ENCODE results near the gene SINHCAF. TPM values are rescaled to one million over a fixed set of nuclear protein-coding genes. Genes with fewer than 3 reads are reported as not detected.

Gene SINHCAF
- total and polyA plus RNA-seq, 4 donors: 2.3 to 10.3 (median 4.9) TPM

GRCh38 chr12:31353750-31354708, 28.1 kb upstream of the SINHCAF start:
- Histone ChIP-seq H3K9ac (ENCODE audit: low read depth in 1 of 2, low read length in 2 of 2) (no peak overlapping the region), H3K4me1 (ENCODE audit: control insufficient read depth in 4 of 4, insufficient read depth in 4 of 4, low read length in 3 of 4) (no peaks in the 10 kb centered on the region), H3K36me3 (ENCODE audit: control insufficient read depth in 4 of 4, insufficient read depth in 3 of 4, low read depth in 1 of 4, low read length in 3 of 4) (no peaks in the 10 kb centered on the region), H3K27ac (ENCODE audit: low read depth in 1 of 2, low read length in 2 of 2) (no peak overlapping the region), H3K27me3 (ENCODE audit: control insufficient read depth in 4 of 4, insufficient read depth in 4 of 4, low read length in 3 of 4) (no peaks in the 10 kb centered on the region), H3K9me3 (ENCODE audit: control insufficient read depth in 4 of 4, low read length in 3 of 4) (no peaks in the 10 kb centered on the region), H3K4me3 (ENCODE audit: low read depth in 1 of 3, low read length in 3 of 3) (no peak overlapping the region)
- WGBS: 70% methylated on average over 12 of the region's 12 CpGs
- TF ChIP-seq EGR1 (IDR thresholded peaks at IDR 0.05; ENCODE audit: low read depth in 2 of 2): no peak
- no peak for TF ChIP-seq RAD21 (IDR thresholded peaks at IDR 0.05)
- no peak for TF ChIP-seq HNF4G (IDR thresholded peaks at IDR 0.05)
- no peak for TF ChIP-seq TAF1 (conservative IDR thresholded peaks at IDR 0.05)
- no peak for DNase-seq (ENCODE audit: low spot score)

GRCh38 chr12:31346267-31346666, 20.3 kb upstream of the SINHCAF start:
- no peaks in the 10 kb centered on the region for H3K27me3 ChIP-seq (ENCODE audit: control insufficient read depth in 4 of 4, insufficient read depth in 4 of 4, low read length in 3 of 4)
- no peaks in the 10 kb centered on the region for H3K9me3 ChIP-seq (ENCODE audit: control insufficient read depth in 4 of 4, low read length in 3 of 4)
- no peaks in the 10 kb centered on the region for H3K4me1 ChIP-seq (ENCODE audit: control insufficient read depth in 4 of 4, insufficient read depth in 4 of 4, low read length in 3 of 4)
- no peak overlapping the region for H3K9ac ChIP-seq (ENCODE audit: low read depth in 1 of 2, low read length in 2 of 2)
- H3K36me3 ChIP-seq (ENCODE audit: control insufficient read depth in 4 of 4, insufficient read depth in 3 of 4, low read depth in 1 of 4, low read length in 3 of 4): no peaks in the 10 kb centered on the region
- WGBS: 79% methylated on average over 9 of the region's 9 CpGs
- H3K4me3 ChIP-seq (ENCODE audit: low read depth in 1 of 3, low read length in 3 of 3): no peak overlapping the region
- H3K27ac ChIP-seq (ENCODE audit: low read depth in 1 of 2, low read length in 2 of 2): no peak overlapping the region
- TF ChIP-seq RAD21 (IDR thresholded peaks at IDR 0.05) (no peak), REST (IDR thresholded peaks at IDR 0.05) (no peak), FOXA1 (IDR thresholded peaks at IDR 0.05) (no peak), GABPA (IDR thresholded peaks at IDR 0.05 in 1 of 2, conservative IDR thresholded peaks at IDR 0.05 in 1 of 2) (no peak), HNF4A (conservative IDR thresholded peaks at IDR 0.05) (no peak), MAX (IDR thresholded peaks at IDR 0.05) (no peak), EGR1 (IDR thresholded peaks at IDR 0.05; ENCODE audit: low read depth in 2 of 2) (no peak), ATF3 (IDR thresholded peaks at IDR 0.05) (no peak), NR2F2 (IDR thresholded peaks at IDR 0.05) (no peak), CTCF (IDR thresholded peaks at IDR 0.05; ENCODE audit: low read depth, low read length, missing input control) (no peak), TAF1 (conservative IDR thresholded peaks at IDR 0.05) (no peak), RXRA (IDR thresholded peaks at IDR 0.05) (no peak), YY1 (IDR thresholded peaks at IDR 0.05) (no peak), SP1 (IDR thresholded peaks at IDR 0.05) (no peak), FOXA2 (IDR thresholded peaks at IDR 0.05) (no peak), ZBTB33 (IDR thresholded peaks at IDR 0.05) (no peak), HNF4G (IDR thresholded peaks at IDR 0.05) (no peak), JUND (IDR thresholded peaks at IDR 0.05) (no peak)
- DNase-seq (ENCODE audit: low spot score): no peak

All from liver (tissue), 9 donors.